HG03469 (cell line): Measurements from ENCODE around the gene PARPBP.
"Not testable (repeated sequence)": the region's sequence is repeated elsewhere in the genome, so short reads cannot be mapped to it uniquely, and the experiment has no call there.

Experiments used
- ATAC-seq: cut with Tn5 transposase; IDR thresholded peaks from one replicate; pipeline ENCODE4 v1.9.1; 2021; ENCODE audit warnings: mild to moderate bottlenecking, moderate library complexity, moderate number of reproducible peaks; ENCODE audit not compliant: unreplicated experiment

PARPBP gene

GRCh38 chr12:102147062-102147587 is 27.1 kb downstream of the PARPBP start:
- ATAC-seq, result not testable (repeated sequence)

DNA sequence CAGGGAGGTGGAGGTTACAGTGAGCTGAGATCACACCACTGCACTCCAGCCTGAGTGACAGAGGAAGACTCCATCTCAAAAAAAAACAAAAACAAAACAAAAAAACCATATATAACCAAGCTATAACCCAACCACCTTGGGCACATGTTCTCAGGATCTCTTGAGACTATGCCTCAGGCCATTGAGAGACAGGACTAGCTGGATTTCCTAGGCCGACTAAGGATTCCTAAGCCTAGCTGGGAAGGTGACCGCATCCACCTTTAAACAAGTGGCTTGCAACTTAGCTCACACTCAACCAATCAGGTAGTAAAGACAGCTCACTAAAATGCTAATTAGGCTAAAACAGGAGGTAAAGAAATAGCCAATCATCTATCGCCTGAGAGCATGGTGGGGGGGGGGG is 35.2 kb downstream of the PARPBP start:
- not testable (repeated sequence) for ATAC-seq

GRCh38 chr12:102163383-102163782 is 43.4 kb downstream of the PARPBP start:
- ATAC-seq, result no peak

GRCh38 chr12:102167821-102168604 is 48.0 kb downstream of the PARPBP start:
- ATAC-seq, result no peak

DNA sequence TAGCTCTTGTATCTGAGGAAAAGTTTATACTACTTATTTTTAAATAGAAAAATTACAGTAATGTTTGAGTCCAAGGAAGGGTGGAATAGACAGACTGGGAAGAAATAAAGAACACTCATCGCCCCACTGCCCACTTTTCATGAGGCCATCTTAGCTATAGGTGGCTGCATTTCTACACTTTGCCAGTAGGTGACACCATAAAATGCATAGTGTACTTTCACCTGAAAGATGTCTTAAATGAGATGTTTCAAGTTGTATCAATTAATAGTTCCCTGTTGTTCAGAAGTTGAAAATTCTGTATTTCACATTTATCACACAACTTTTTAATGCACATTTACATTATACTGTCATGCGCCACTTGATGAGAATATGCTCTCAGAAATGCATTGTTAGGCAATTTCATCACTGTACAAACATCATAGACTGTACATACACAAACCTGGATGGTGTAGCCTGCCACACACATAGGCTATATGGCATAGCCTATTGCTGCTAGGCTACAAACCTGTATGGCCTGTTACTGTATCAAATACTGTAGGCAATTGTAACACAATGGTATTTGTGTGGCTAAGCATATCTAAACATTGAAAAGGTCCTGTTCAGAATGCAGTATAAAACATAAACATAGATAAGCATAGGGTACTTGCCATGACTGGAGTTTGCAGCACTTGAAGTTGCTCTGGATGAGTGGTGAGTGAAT is 50.1 kb downstream of the PARPBP start:
- ATAC-seq, result no peak

GRCh38 chr12:102171951-102172350 is 52.0 kb downstream of the PARPBP start:
- ATAC-seq, result no peak

DNA sequence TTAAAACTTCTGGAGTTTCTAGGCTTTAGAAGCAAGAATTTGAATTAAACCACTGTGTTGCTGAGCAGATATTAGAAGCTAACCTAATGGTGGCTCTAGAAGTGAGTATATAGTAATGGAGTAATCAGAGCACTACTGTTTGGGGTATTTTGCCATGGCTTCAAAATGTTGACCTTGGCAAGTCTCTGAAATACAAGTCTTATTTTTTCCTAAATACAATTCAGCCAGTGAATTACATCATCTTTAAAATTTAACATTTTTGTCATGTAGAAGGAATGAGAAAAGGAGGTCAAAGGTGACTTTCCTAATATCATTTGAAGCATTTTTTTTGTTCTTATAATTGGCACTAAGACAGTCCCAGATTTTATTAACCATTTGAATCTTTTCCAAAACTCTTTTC is 52.5 kb downstream of the PARPBP start:
- no peak for ATAC-seq

DNA sequence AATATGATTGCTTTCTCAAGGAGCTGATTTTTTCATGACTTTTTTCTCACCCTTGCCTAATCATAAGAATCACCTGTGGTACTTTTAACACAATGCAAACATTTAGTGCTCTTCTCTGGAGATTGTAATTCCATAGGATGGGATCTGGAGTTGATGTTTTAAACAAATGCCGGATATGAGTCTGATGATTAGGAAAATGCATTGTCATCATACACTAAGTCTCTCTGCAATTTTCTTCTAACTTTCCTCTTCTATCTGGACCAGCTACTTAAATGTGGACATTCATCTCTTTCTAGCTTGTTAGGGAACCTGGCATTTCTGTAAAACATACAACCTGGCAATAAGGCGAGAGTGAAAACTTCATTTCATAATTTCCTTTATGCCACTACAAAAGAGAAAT is 54.1 kb downstream of the PARPBP start:
- no peak for ATAC-seq

DNA sequence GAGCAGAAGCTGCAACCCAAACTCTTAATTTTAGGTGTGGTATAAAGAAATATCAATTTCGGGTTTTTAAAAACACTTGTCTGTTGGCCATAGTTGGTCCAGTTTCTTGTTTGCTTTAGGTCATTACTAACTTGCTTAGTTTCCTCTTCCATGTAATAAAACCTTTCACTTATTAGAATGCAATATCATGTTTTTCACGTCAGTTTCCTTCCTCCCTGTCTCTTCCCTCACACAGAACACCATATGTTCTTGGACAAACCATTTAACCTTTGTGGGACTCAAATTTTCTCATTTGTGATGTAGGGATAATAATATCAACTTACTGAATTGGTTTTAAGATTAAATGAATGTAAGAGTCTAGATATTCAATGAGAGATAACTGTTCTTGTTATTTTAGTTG is 54.8 kb downstream of the PARPBP start:
- ATAC-seq, result no peak

- no peak for ATAC-seq
These were observed 62.7 kb downstream of the PARPBP start for GRCh38 chr12:102182635-102183034.

DNA sequence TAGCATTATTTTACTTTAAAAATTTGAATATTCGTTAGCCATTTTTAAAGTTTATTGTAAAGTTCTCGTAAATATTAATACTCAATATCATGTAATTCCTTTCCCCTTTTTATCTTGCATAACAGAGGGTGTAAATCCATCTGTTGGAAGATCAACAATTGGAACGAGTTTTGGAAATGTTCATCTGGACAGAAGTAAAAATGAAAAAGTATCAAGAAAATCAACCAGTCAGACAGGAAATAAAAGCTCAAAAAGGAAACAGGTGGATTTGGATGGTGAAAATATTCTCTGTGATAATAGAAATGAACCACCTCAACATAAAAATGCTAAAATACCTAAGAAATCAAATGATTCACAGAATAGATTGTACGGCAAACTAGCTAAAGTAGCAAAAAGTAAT is 75.8 kb downstream of the PARPBP start:
- no peak for ATAC-seq

GRCh38 chr12:102197789-102198188 is 77.8 kb downstream of the PARPBP start, which contains the start of gene PMCH:
PMCH (minus strand) TSS chr12:102197833; CDS start chr12:102197770, 63 bp downstream.
- ATAC-seq, result peak; percentile 82

- no peak for ATAC-seq
These were observed 81.6 kb downstream of the PARPBP start for GRCh38 chr12:102201436-102202061.

DNA sequence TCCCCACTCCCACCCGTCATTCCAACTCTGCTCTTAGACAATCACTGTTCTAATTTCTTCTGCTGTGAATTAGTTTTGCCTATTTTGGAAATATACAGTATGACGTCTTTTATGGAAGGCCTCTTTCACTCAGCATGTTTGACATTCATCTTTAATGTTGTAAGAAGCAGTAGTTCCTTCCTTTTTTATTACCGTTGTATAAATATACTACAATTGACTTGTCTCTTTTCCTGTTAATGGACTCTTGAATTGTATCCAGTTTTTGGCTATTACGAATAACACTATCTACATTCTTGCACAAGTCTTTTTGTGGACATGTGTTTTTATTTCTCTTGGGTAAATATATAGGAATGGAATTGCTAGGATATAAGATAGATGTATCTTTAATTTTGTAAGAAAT is 82.6 kb downstream of the PARPBP start:
- no peak for ATAC-seq

DNA sequence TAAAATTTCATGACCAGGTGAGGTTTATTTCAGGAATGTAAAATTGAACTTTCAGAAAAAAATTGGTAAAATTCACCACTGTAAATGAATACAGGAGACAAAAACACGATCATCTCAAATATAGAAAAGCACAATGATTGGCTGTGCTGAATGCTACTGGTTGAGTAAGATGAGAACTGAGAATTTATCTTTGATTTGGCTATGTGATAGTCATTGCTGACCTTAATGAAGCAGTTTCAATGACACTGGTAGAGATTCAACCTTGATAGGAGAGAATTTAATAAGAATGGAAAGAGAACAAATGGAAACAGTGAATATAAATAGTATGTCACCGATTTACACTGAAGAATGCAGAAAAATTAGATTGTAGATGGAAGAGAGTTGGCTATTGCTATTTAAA is 84.0 kb downstream of the PARPBP start:
- ATAC-seq, result no peak

DNA sequence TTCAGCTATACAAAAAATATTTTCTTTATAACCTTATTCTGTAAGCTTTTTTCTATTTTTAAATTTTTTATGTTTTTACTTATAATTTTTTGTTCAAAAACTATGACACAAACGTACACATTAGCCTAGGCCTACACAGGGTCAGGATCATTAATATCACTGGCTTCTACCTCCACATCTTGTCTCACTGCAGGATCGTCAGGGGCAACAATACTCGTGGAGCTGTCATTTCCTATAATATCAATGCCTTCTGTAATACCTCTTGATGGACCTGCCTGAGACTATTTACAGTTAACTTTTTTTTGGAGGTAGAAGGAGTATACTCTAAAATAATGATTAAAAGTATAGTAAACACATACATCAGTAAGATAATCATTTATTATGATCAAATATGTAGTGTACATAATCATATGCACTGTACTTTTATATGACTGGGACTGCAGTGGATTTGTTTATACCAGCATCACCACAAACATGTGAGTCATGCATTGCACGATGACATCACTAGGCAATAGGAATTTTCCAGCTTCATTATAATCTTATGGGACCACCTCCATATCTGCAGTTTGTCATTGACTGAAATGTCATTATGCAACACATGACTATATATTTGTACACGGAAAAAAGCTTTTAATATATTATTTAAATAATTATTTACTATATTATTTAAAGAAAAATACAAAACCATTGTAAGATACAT is 96.2 kb downstream of the PARPBP start:
- no peak for ATAC-seq

DNA sequence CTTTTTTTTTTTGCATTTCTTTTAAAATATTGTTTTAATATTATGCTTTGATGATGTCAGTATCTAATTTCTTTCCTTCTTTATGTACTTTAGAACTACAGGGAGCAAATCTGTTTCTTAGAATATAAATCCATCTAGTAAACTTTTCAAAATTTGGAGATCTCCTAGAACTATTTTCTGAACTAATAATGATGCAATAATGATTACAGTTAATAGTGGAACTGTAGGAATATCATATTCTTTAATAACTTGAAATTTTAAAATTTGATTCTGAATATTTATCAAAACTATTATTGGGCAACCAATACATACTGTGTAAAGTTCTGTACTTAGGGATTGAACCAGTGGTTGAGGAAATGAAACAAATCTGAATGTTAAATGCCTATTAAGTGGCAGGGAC is 100.8 kb downstream of the PARPBP start:
- no peak for ATAC-seq

- no peak for ATAC-seq
These were observed 108.0 kb downstream of the PARPBP start for GRCh38 chr12:102227954-102228353.

DNA sequence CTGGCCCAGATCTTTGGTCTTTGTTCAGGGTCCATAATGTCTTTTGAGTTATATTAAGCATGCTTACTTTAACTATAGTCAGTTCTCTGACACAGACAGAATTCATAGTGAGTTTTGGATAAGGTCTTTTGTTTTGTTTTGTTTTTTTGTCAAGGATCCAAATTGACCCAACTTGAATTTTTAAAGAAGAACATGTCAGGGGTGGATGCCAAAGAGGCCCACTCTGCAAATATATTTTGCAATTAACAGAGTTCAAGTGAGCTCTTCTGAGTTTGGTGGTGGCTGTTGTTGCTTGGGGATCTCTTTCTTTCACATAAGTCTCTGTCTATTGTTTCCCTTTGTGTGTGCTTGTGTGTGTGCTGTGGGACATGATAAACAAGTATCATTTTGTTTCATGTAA is 112.1 kb downstream of the PARPBP start:
- ATAC-seq, result no peak

GRCh38 chr12:102232446-102232845 is 112.5 kb downstream of the PARPBP start:
- no peak for ATAC-seq

GRCh38 chr12:102234599-102234998 is 114.6 kb downstream of the PARPBP start:
- ATAC-seq, result no peak
